Smooth muscle cell (in vitro differentiated cells): ENCODE data around the gene AFAP1L1. TPM values are rescaled to one million over a fixed set of nuclear protein-coding genes. Genes with fewer than 3 reads are reported as not detected.
A peak's percentile ranks its signal among the peaks of the same experiment; 100 is the strongest.

ENCODE experiments used
- DNase-seq: peaks from one replicate; lab custom pipeline; 2025; ENCODE audit not compliant: unreplicated experiment; lab: John Stamatoyannopoulos, UW
- H2AFZ ChIP-seq: fragments of 200-600 bp; sonication (generic); 2 replicates; pipeline ENCODE4 v1.6.0; 2016; ENCODE audit warnings: antibody characterized with exemption, low read depth, mild to moderate bottlenecking
- H3F3A ChIP-seq: fragments of 200-600 bp; sonication (generic); 2 replicates; pipeline ENCODE4 v1.6.0; 2017; ENCODE audit warnings: antibody characterized with exemption, low read depth
- H3K27ac ChIP-seq: fragments of 200-600 bp; sonication (generic); 2 replicates; pipeline ENCODE4 v1.5.1; 2016; ENCODE audit warnings: low read depth, mild to moderate bottlenecking
- H3K27me3 ChIP-seq: fragments of 200-600 bp; sonication (generic); 2 replicates; pipeline ENCODE4 v1.6.1; 2016; ENCODE audit warnings: low read depth, mild to moderate bottlenecking
- H3K36me3 ChIP-seq: fragments of 200-600 bp; sonication (generic); 2 replicates; pipeline ENCODE4 v1.5.1; 2016; ENCODE audit warnings: low read depth
- H3K4me1 ChIP-seq: fragments of 200-600 bp; sonication (generic); 2 replicates; pipeline ENCODE4 v1.5.1; 2016; ENCODE audit warnings: low read depth
- H3K4me2 ChIP-seq: fragments of 200-600 bp; sonication (generic); 2 replicates; pipeline ENCODE4 v1.6.0; 2016; ENCODE audit warnings: mild to moderate bottlenecking
- H3K4me3 ChIP-seq: fragments of 200-600 bp; sonication (generic); 2 replicates; pipeline ENCODE4 v1.5.1; 2016; ENCODE audit warnings: mild to moderate bottlenecking
- H3K79me2 ChIP-seq: fragments of 200-600 bp; sonication (generic); 2 replicates; pipeline ENCODE4 v1.6.0; 2016; ENCODE audit warnings: low read depth, mild to moderate bottlenecking
- H3K9ac ChIP-seq: fragments of 200-600 bp; sonication (generic); 2 replicates; pipeline ENCODE4 v1.6.0; 2016; ENCODE audit warnings: low read depth
- H3K9me3 ChIP-seq: fragments of 200-600 bp; sonication (generic); replicated peaks from 2 replicates; pipeline ENCODE4 v1.5.1; 2016; ENCODE audit warnings: low read depth
- H4K20me1 ChIP-seq: fragments of 200-600 bp; sonication (generic); 2 replicates; pipeline ENCODE4 v1.6.0; 2016; ENCODE audit warnings: low read depth
- WGBS: methylation state at CpG from one replicate; pipeline ENCODE4 v1.1.7; 2016; ENCODE audit warnings: low lambda C conversion rate; 5-methylcytosine and 5-hydroxymethylcytosine counted together
- polyA plus RNA-seq: library from polyadenylated mRNA; unstranded; fragments of >200 nt; fragmentation: Nextera tagmentation; extraction: Ambion mirVana; gene quantifications from 2 replicates; pipeline ENCODE4 v1.2.1, GENCODE V29; 2016
- total RNA-seq: library from RNA; depleted of rRNA; stranded (reverse); fragments of >200 nt; gene quantifications from 2 replicates; pipeline ENCODE4 v1.2.3, GENCODE V29; 2014
- TF ChIP-seq, protein P1 (sequence below): fragments of 200-600 bp; sonication (generic); IDR thresholded peaks from 2 replicates; pipeline ENCODE4 v1.5.1; 2017; ENCODE audit warnings: borderline replicate concordance, mild to moderate bottlenecking, antibody characterized with exemption; ENCODE audit not compliant: insufficient read depth, poor library complexity, severe bottlenecking

The AFAP1L1 gene
- total and polyA plus RNA-seq, 2 experiments from 2014 or later = 0.59 to 2.3 TPM

DNA sequence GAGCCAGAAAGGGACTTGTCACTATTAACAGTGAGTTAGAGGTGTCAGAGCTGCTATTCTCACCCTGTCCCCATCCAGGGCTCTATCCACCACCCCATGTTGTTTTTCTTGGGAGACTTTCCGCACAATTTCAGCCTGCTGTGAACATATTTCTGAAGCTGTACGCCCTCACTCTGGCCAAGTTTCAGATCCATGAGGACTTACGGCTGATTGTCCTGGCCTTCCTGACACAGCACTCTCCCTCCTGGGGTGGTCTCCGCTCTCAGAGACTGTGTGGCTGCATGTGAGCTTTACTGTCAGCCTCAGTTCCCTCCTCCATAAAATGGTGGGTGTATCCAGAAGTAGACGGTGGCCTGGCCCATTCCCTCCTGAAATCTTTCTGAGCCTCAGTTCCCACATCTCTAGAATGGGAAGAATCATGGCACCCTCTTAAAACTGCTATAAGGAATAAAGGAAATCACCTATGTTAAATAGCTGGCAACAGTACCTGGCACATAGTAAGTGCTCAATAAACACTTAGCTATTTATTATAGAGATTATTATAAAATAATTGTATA, 108.2 kb downstream of the AFAP1L1 start:
- no peak for DNase-seq
- Histone ChIP-seq H3K9ac (no peak overlapping the region), H2AFZ (no peak overlapping the region), H4K20me1 (no peaks in the 10 kb centered on the region), H3F3A (no peaks in the 10 kb centered on the region), H3K36me3 (no peaks in the 10 kb centered on the region), H3K27me3 (no peaks in the 10 kb centered on the region), H3K4me1 (peaks cover 17% of the 10 kb centered on the region), H3K9me3 (no peaks in the 10 kb centered on the region), H3K27ac (no peak overlapping the region), H3K4me2 (no peak overlapping the region), H3K79me2 (peaks cover 15% of the 10 kb centered on the region), H3K4me3 (no peak overlapping the region)
- TF ChIP-seq, protein P1, sequence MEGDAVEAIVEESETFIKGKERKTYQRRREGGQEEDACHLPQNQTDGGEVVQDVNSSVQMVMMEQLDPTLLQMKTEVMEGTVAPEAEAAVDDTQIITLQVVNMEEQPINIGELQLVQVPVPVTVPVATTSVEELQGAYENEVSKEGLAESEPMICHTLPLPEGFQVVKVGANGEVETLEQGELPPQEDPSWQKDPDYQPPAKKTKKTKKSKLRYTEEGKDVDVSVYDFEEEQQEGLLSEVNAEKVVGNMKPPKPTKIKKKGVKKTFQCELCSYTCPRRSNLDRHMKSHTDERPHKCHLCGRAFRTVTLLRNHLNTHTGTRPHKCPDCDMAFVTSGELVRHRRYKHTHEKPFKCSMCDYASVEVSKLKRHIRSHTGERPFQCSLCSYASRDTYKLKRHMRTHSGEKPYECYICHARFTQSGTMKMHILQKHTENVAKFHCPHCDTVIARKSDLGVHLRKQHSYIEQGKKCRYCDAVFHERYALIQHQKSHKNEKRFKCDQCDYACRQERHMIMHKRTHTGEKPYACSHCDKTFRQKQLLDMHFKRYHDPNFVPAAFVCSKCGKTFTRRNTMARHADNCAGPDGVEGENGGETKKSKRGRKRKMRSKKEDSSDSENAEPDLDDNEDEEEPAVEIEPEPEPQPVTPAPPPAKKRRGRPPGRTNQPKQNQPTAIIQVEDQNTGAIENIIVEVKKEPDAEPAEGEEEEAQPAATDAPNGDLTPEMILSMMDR = no peak
- WGBS = 94% methylated on average over 5 of the region's 5 CpGs

DNA sequence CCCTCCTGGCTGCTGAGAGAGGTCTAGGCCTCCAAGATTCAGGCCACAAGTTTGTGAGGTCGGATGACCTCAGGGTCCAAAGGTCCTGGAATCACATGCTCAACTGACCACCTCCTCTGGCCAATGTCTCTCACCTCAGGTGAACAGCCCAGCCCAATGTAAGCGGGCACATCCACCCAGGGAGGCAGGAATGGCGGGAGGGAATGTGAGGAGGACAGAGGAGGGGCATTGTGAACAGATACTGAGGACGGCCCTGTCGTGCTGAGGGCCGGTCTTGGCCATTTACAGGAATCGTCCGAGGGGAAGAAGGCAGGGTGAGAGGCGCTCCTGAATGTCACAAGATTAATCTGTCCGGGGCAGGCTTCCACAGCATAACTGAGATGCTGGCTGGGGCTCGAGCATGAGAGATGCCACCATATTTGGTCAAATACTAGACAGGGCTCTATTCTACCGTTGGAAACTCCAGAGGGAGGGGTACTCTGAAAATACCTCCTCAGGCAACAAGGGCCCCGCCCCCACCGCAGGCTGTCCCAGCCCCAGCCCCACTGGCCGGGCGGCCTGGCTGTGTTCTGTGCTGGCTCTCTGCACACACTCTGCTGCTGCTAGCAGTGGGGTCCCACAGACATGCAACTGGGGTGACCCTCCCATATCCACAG, 108.9 kb downstream of the AFAP1L1 start:
- H3K27ac ChIP-seq = no peak overlapping the region

DNA sequence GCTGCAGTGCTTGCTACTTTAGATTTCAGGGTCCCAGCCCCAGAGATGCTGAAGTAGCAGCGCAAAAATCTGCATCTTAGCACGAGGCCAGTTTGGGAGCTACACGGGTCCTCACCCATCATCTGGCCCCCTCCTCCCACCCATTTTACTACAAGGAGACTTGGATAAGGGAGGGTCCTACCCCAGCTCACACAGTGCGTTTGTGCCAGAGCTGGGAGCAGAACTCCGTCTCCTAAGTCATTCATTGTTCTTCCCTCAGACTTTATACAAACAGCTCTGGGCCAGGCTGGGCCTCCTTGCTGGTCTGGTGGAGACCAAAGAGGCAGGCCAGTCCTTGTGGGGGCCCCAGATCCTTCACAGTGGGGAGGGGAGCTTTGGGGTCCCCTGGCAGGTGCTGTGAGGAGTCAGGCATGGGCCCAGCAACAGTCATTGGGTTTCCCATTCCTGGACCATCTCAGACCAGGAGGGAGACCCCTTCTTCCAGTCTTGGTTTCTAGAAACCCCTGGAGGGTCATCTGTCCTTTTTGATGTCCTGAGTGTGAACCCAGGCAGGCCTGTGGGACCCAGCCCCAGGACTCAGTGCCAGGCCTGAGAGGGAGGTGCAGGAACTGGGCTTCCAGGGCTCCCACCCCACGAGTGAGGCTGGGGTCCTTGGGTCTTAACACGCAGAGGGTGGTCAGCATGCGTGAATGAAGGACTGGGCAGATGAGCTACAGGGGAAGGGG, 109.8 kb downstream of the AFAP1L1 start:
- H3K9ac ChIP-seq = no peak overlapping the region
- H3K4me1 ChIP-seq = peaks cover 28% of the 10 kb centered on the region
- peak overlapping the region; percentile 76 for H3K4me2 ChIP-seq
- H3K4me3 ChIP-seq = no peak overlapping the region
- H3F3A ChIP-seq = peaks cover 12% of the 10 kb centered on the region
- H2AFZ ChIP-seq = peak overlapping the region; percentile 79
- H3K27ac ChIP-seq = no peak overlapping the region
- TF ChIP-seq, protein P1 = no peak
- DNase-seq = no peak
- no peaks in the 10 kb centered on the region for H4K20me1 ChIP-seq
- H3K79me2 ChIP-seq = peaks cover 15% of the 10 kb centered on the region
- 43% methylated on average over 8 of the region's 8 CpGs for WGBS
- no peaks in the 10 kb centered on the region for H3K9me3 ChIP-seq
- no peaks in the 10 kb centered on the region for H3K36me3 ChIP-seq
- H3K27me3 ChIP-seq = no peaks in the 10 kb centered on the region

More for the DNA sequence above, 108.9 kb downstream of the AFAP1L1 start:
- WGBS = 33% methylated on average over 16 of the region's 16 CpGs
- TF ChIP-seq, protein P1 = no peak
- Histone ChIP-seq H3F3A (peaks cover 4% of the 10 kb centered on the region), H3K27me3 (no peaks in the 10 kb centered on the region), H3K4me1 (peaks cover 20% of the 10 kb centered on the region), H3K36me3 (no peaks in the 10 kb centered on the region), H3K9me3 (no peaks in the 10 kb centered on the region), H3K79me2 (peaks cover 15% of the 10 kb centered on the region), H4K20me1 (no peaks in the 10 kb centered on the region), H2AFZ (peak overlapping the region; percentile 27), H3K4me3 (no peak overlapping the region), H3K4me2 (peak overlapping the region; percentile 76), H3K9ac (no peak overlapping the region)
- no peak for DNase-seq
